Measurements from ENCODE around the gene TOPAZ1. TPM values are rescaled to one million over a fixed set of nuclear protein-coding genes. Genes with fewer than 3 reads are reported as not detected.

The TOPAZ1 gene
- total and polyA plus RNA-seq, 5 donors: not detected

DNA sequence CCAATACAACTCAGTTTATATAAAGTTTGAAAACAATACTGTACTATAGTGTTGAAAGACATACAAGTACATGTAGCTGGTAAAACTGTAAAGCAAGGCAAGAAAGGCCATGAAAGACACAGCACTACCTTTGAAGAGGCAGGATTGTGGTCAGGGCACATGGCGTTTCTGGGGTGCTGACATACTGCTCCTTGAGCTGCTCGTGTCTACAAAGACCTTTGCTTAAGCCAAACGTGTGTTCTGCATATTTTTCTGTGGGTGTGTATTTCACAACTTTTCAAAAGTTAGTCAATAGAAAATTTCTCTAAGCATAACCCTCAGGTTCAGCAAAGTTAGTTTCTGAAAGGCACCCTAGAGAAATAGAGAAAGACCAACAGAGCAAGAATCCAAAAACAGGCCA is 14.1 kb upstream of the TOPAZ1 start:
- H3K4me1 ChIP-seq (ENCODE audit: control insufficient read depth, insufficient read depth, low read length): no peaks in the 10 kb centered on the region
- 54% methylated on average over 3 of the region's 3 CpGs for WGBS
- H3K27me3 ChIP-seq (ENCODE audit: control insufficient read depth, insufficient read depth): no peaks in the 10 kb centered on the region
- intact Hi-C loops (cut with DNase I): no loop called here
- no peak overlapping the region for H3K4me3 ChIP-seq (ENCODE audit: low read length)
- DNase-seq (no peak), ATAC-seq (no peak)
- H3K27ac ChIP-seq (ENCODE audit: low read length): no peak overlapping the region
- H3K9me3 ChIP-seq (ENCODE audit: control insufficient read depth, low read length): no peaks in the 10 kb centered on the region

DNA sequence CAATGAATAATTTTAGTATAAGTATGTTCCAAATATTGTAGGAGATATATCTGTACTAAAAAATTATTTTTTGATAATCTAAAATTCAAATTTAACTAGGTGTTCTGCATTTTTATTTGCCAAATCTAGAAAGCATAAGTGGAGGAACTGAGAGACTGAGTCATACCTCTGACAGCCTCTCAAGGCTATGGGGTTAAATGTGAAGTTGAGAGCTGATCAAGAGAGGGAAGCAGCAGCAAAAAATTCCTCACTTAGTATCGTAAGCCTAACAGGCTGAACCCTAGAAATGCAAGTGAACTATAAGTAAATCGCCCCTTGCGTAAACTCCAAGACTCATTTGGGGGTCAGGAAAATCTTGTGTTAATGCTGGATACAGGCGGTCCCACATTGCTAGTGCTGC is 12.8 kb upstream of the TOPAZ1 start:
- 81% methylated on average over 4 of the region's 4 CpGs for WGBS
- Histone ChIP-seq H3K9me3 (ENCODE audit: control insufficient read depth, low read length) (no peaks in the 10 kb centered on the region), H3K27ac (ENCODE audit: low read length) (no peak overlapping the region), H3K4me3 (ENCODE audit: low read length) (no peak overlapping the region), H3K4me1 (ENCODE audit: control insufficient read depth, insufficient read depth, low read length) (no peaks in the 10 kb centered on the region), H3K27me3 (ENCODE audit: control insufficient read depth, insufficient read depth) (no peaks in the 10 kb centered on the region)
- intact Hi-C loops (cut with DNase I): no loop called here
- no peak for DNase-seq
- no peak for ATAC-seq

DNA sequence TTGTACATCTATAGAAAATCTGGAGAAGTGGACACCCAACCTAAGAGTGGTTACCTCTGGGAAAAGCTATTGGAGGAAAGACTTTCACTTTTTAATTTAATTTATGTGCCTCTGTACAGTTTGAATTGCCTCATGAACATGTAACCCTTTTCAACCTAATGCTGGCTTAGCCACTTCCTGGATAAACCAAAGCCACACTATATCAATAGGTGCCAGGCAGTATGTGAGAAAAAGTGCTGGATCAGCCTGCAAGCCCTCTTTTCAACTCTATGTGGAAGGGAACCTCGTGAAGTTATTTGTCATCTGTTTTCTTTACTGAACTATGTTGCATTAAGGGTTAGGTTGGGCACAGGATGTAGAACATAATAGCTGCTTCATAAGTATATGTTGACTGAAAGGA is 9.3 kb upstream of the TOPAZ1 start:
- WGBS: 43% methylated on average over 1 of the region's 1 CpG
- intact Hi-C loops (cut with DNase I): no loop called here

GRCh38 chr3:44234648-44235268 is 6.9 kb upstream of the TOPAZ1 start:
- no peaks in the 10 kb centered on the region for H3K27me3 ChIP-seq (ENCODE audit: control insufficient read depth, insufficient read depth)
- H3K4me1 ChIP-seq (ENCODE audit: control insufficient read depth, insufficient read depth, low read length): no peaks in the 10 kb centered on the region
- 77% methylated on average over 6 of the region's 6 CpGs for WGBS
- H3K4me3 ChIP-seq (ENCODE audit: low read length): no peak overlapping the region
- no peak for DNase-seq
- no peaks in the 10 kb centered on the region for H3K9me3 ChIP-seq (ENCODE audit: control insufficient read depth, low read length)
- intact Hi-C loops (cut with DNase I): no loop called here
- no peak overlapping the region for H3K27ac ChIP-seq (ENCODE audit: low read length)
- no peak for ATAC-seq

More for the DNA sequence above, 9.3 kb upstream of the TOPAZ1 start:
- no peak overlapping the region for H3K4me3 ChIP-seq (ENCODE audit: low read length)
- ATAC-seq: no peak
- DNase-seq: no peak
- H3K4me1 ChIP-seq (ENCODE audit: control insufficient read depth, insufficient read depth, low read length): no peaks in the 10 kb centered on the region
- no peak overlapping the region for H3K27ac ChIP-seq (ENCODE audit: low read length)
- no peaks in the 10 kb centered on the region for H3K27me3 ChIP-seq (ENCODE audit: control insufficient read depth, insufficient read depth)
- no peaks in the 10 kb centered on the region for H3K9me3 ChIP-seq (ENCODE audit: control insufficient read depth, low read length)

DNA sequence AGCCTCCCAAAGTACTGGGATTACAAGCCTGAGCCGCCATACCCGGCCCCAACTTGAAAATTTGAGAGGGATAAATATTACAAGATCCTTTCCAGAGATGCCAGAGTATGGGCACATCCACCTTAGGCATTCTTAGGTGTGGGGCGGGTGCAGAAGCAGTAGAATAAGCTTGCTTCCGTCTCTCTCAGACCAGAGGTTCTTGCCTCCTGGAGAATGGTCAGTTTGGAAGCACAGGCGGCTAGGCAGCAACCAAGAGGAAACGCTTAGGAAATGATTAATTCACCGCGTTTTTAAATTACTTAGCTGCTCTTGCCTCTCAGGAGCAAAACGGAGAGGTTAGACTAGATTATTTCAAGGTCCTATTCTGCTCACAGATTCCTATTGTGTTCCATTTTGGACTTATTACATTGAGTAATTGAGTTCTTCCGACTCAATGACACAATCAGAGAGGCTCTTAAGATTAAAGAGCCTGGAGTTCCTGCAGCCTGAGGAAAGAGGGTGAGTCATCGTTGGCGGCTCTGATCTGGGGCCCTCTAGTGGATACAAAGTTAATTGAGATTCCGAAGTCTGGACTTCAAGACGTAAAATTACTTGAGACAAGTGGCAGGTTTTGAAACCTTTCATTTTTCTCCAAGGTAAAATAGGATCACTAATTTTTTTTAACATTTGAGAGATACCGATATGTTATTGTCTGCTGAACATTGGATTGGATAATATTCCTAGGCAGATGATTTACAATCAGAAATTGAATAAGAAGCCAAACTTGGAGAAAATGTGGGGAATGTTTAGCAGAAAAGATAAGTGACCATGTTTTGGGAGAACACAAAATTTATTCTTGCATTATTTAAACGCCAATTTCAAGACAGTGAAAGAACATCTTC is 5.8 kb upstream of the TOPAZ1 start:
- no peak overlapping the region for H3K4me3 ChIP-seq (ENCODE audit: low read length)
- 27% methylated on average over 16 of the region's 16 CpGs for WGBS
- H3K27me3 ChIP-seq (ENCODE audit: control insufficient read depth, insufficient read depth): no peaks in the 10 kb centered on the region
- intact Hi-C loops (cut with DNase I): no loop called here
- DNase-seq (peak; percentile 50 to 65 (median 52)), ATAC-seq (peak; percentile 96 to 97)
- H3K27ac ChIP-seq (ENCODE audit: low read length): no peak overlapping the region
- no peaks in the 10 kb centered on the region for H3K4me1 ChIP-seq (ENCODE audit: control insufficient read depth, insufficient read depth, low read length)
- H3K9me3 ChIP-seq (ENCODE audit: control insufficient read depth, low read length): no peaks in the 10 kb centered on the region

DNA sequence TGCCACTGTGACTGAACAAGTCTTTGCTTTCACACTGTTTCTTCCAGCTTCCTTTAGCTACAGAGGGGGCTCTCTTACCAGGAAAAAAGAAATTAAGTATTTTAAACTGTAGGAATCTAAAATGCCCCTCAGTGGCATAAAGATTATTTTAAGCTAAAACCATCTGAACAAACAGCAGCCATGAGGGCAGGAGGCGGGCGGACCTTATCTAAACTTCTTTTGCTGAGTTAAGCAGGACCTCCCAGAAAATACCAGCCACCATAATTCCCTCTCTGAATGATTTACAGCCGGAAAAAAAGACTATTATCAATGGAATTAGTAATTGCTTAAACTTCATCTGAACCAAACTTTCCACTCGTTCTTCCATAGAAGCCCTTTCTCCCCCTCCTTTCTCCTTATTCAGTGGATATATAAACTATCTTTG is 5.2 kb upstream of the TOPAZ1 start:
- Histone ChIP-seq H3K27me3 (ENCODE audit: control insufficient read depth, insufficient read depth) (no peaks in the 10 kb centered on the region), H3K27ac (ENCODE audit: low read length) (no peak overlapping the region), H3K4me3 (ENCODE audit: low read length) (no peak overlapping the region), H3K9me3 (ENCODE audit: control insufficient read depth, low read length) (no peaks in the 10 kb centered on the region), H3K4me1 (ENCODE audit: control insufficient read depth, insufficient read depth, low read length) (no peaks in the 10 kb centered on the region)
- ATAC-seq (no peak), DNase-seq (no peak)
- WGBS: 48% methylated on average over 4 of the region's 4 CpGs
- intact Hi-C loops (cut with DNase I): no loop called here

- WGBS: 76% methylated on average over 2 of the region's 2 CpGs
- Histone ChIP-seq H3K27ac (ENCODE audit: low read length) (no peak overlapping the region), H3K4me1 (ENCODE audit: control insufficient read depth, insufficient read depth, low read length) (no peaks in the 10 kb centered on the region), H3K4me3 (ENCODE audit: low read length) (no peak overlapping the region), H3K9me3 (ENCODE audit: control insufficient read depth, low read length) (no peaks in the 10 kb centered on the region), H3K27me3 (ENCODE audit: control insufficient read depth, insufficient read depth) (no peaks in the 10 kb centered on the region)
- intact Hi-C loops (cut with DNase I): no loop called here
- DNase-seq: no peak
- ATAC-seq: no peak
These were observed 4.5 kb upstream of the TOPAZ1 start for GRCh38 chr3:44237161-44237560.

DNA sequence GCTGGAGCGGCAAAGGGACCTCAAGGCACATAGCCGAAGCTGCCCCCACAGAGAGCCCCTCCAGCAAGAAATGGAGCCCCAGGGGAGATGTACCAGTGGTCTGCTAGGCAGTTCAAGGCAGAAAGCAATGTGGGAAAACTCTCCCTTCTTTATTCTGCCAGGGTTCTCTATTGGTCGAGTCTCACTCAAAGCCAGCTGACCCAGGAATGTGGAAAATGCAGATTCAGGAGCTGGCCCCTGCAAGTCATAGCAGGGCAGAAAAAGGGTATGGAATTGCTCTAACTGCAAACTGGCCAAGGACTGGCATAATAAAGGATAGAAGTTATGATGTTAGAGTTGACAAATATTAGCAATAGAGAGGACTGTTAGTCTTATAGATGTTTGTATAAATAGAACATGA is 4.0 kb upstream of the TOPAZ1 start:
- DNase-seq (no peak), ATAC-seq (no peak)
- Histone ChIP-seq H3K4me1 (ENCODE audit: control insufficient read depth, insufficient read depth, low read length) (no peaks in the 10 kb centered on the region), H3K9me3 (ENCODE audit: control insufficient read depth, low read length) (no peaks in the 10 kb centered on the region), H3K4me3 (ENCODE audit: low read length) (no peak overlapping the region), H3K27ac (ENCODE audit: low read length) (no peak overlapping the region), H3K27me3 (ENCODE audit: control insufficient read depth, insufficient read depth) (no peaks in the 10 kb centered on the region)
- intact Hi-C loops (cut with DNase I): no loop called here
- 84% methylated on average over 3 of the region's 3 CpGs for WGBS

GRCh38 chr3:44238889-44239288 is 2.8 kb upstream of the TOPAZ1 start:
- DNase-seq (no peak), ATAC-seq (no peak)
- no peaks in the 10 kb centered on the region for H3K27me3 ChIP-seq (ENCODE audit: control insufficient read depth, insufficient read depth)
- whole genome bisulfite sequencing: 21% methylated on average over 2 of the region's 2 CpGs
- no peaks in the 10 kb centered on the region for H3K4me1 ChIP-seq (ENCODE audit: control insufficient read depth, insufficient read depth, low read length)
- H3K4me3 ChIP-seq (ENCODE audit: low read length): no peak overlapping the region
- intact Hi-C loops (cut with DNase I): no loop called here
- H3K9me3 ChIP-seq (ENCODE audit: control insufficient read depth, low read length): no peaks in the 10 kb centered on the region
- H3K27ac ChIP-seq (ENCODE audit: low read length): no peak overlapping the region

DNA sequence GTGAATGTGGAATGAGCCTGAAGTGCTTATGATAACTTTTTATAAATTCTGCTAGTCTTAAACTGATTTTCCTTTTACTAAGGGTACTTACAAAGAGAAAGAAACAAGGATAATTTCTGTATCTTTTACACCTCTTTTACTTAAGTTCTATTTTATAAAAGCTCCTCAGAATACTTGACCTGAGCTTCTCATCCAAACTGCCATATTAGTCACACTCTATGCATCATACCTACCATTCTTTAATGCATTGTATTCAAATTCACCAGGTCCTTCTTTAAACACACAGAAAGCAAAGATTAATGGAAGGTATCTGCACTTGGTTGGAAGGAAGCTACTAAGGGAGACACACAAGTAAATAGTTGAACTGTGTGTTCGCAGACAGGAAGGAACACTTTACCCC is 1.6 kb upstream of the TOPAZ1 start:
- Histone ChIP-seq H3K4me1 (ENCODE audit: control insufficient read depth, insufficient read depth, low read length) (no peaks in the 10 kb centered on the region), H3K9me3 (ENCODE audit: control insufficient read depth, low read length) (no peaks in the 10 kb centered on the region), H3K4me3 (ENCODE audit: low read length) (no peak overlapping the region), H3K27ac (ENCODE audit: low read length) (no peak overlapping the region), H3K27me3 (ENCODE audit: control insufficient read depth, insufficient read depth) (no peaks in the 10 kb centered on the region)
- no peak for ATAC-seq
- DNase-seq: no peak
- WGBS: 91% methylated on average over 1 of the region's 1 CpG
- intact Hi-C loops (cut with DNase I): no loop called here

DNA sequence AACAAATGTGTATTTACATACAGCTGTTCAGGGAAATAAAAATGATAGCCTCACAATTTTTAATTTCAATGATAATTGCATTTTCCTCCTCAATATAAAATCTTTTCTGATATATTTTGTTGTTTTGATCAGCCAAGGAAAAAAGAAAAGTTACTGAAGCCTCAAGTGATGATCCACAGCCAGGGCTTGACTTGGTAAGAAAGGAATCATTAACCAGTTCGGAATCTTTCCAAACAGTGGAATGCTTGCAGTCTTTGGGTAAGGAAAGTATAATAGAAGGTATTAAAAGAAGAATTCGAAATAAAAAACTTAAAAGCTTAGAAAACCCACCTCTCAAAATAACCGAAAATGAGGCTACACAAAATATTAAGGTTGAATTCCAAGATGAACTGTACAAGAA is 1.0 kb downstream of the TOPAZ1 start:
- DNase-seq (no peak), ATAC-seq (no peak)
- intact Hi-C loops (cut with DNase I): no loop called here
- Histone ChIP-seq H3K27ac (ENCODE audit: low read length) (no peak overlapping the region), H3K9me3 (ENCODE audit: control insufficient read depth, low read length) (no peaks in the 10 kb centered on the region), H3K27me3 (ENCODE audit: control insufficient read depth, insufficient read depth) (no peaks in the 10 kb centered on the region), H3K4me3 (ENCODE audit: low read length) (no peak overlapping the region), H3K4me1 (ENCODE audit: control insufficient read depth, insufficient read depth, low read length) (no peaks in the 10 kb centered on the region)
- WGBS: 80% methylated on average over 3 of the region's 3 CpGs
